Measurements from ENCODE around the gene TOB1. TPM values are rescaled to one million over a fixed set of nuclear protein-coding genes. Genes with fewer than 3 reads are reported as not detected.

TOB1 gene
- total and polyA plus RNA-seq, 2 donors (not counting 1 experiment from before 2014, with no cell fraction given), result 23.3 to 28.9 TPM

DNA sequence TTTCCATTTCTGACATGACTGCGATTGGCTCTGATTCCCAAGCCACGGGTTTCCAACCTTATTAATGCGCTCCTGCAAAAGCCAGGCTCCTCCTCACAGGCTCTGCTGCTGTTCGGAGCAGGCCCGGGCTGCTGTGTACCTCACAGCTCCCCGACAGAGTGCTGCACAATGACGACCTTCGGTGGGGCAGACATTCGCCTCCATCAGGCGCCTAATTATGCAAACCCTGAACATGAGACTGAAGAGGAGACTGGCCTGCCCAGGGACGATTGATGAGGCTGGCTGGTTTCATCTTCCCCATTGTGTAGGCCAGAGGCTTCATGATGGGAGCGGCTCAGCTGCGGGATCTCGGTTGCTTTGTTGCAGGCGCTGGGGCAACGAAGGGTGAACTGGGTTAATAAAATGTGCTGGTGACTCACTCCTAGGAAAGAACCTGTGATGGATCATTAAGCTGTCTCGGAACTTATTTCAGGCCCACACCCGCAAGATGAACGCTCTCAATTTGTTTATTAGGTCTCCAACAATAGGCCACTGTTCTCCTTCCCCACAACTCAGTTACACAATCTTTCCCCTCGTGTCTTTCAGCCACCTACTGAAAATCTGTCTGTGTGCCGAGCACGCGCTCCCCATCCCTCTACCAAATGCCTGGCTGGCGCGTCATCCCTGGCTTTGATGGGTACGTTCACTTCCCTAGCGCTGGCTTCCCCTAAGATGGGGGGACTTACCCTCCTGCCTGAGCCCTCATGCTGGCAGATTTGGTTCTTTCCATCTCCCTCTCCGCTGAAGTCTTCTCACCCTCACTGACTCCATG is 27.2 kb upstream of the TOB1 start:
- no peaks in the 10 kb centered on the region for H3K79me2 ChIP-seq (ENCODE audit: control insufficient read depth, insufficient read depth, low read length)
- ATAC-seq (ENCODE audit: low read depth) (no peak), DNase-seq (no peak)
- TF ChIP-seq, protein P1, sequence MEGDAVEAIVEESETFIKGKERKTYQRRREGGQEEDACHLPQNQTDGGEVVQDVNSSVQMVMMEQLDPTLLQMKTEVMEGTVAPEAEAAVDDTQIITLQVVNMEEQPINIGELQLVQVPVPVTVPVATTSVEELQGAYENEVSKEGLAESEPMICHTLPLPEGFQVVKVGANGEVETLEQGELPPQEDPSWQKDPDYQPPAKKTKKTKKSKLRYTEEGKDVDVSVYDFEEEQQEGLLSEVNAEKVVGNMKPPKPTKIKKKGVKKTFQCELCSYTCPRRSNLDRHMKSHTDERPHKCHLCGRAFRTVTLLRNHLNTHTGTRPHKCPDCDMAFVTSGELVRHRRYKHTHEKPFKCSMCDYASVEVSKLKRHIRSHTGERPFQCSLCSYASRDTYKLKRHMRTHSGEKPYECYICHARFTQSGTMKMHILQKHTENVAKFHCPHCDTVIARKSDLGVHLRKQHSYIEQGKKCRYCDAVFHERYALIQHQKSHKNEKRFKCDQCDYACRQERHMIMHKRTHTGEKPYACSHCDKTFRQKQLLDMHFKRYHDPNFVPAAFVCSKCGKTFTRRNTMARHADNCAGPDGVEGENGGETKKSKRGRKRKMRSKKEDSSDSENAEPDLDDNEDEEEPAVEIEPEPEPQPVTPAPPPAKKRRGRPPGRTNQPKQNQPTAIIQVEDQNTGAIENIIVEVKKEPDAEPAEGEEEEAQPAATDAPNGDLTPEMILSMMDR (IDR thresholded peaks at IDR 0.05), result no peak
- TF ChIP-seq EZH2 (IDR thresholded peaks at IDR 0.05; ENCODE audit: borderline replicate concordance, insufficient read depth, low read depth, low read length, poor library complexity, severe bottlenecking), result no peak
- H3K4me3 ChIP-seq (ENCODE audit: control extremely low read depth in 1 of 5, extremely low read depth in 1 of 5, insufficient read depth in 1 of 5, low read depth in 2 of 5, low read length in 4 of 5), result no peak overlapping the region
- H3K27me3 ChIP-seq (replicated peaks in 1 of 4; ENCODE audit: control extremely low read depth in 1 of 4, control insufficient read depth in 3 of 4, insufficient read depth in 4 of 4, low read length in 3 of 4), result no peaks in the 10 kb centered on the region
- intact Hi-C loops (cut with micrococcal nuclease), result no loop called here
- H3K36me3 ChIP-seq (replicated peaks in 1 of 2; ENCODE audit: control extremely low read depth in 1 of 2, control insufficient read depth in 1 of 2, extremely low read depth in 1 of 2, insufficient read depth in 2 of 2, low read length in 1 of 2), result no peaks in the 10 kb centered on the region
- H3K27ac ChIP-seq (ENCODE audit: low read length in 2 of 2), result no peak overlapping the region
- H3K4me3 Mint-ChIP-seq, result no peak overlapping the region
- H3K27me3 Mint-ChIP-seq, result peaks cover 7% of the 10 kb centered on the region
- CTCF ChIA-PET, result no interaction called here
- H3K9ac ChIP-seq (ENCODE audit: low read length), result no peak overlapping the region
- WGBS (ENCODE audit: insufficient coverage), result 97% methylated on average over 27 of the region's 28 CpGs
- no peak overlapping the region for H2AFZ ChIP-seq (ENCODE audit: insufficient read depth, low read depth, low read length, poor library complexity, severe bottlenecking)
- H3K9me3 ChIP-seq (ENCODE audit: control extremely low read depth in 1 of 3, control insufficient read depth in 2 of 3, insufficient read depth in 1 of 3, low read length in 2 of 3), result no peaks in the 10 kb centered on the region
- no peaks in the 10 kb centered on the region for H3K4me1 ChIP-seq (ENCODE audit: control insufficient read depth in 2 of 2, insufficient read depth in 2 of 2, low read length in 2 of 2)
- H3K4me2 ChIP-seq (replicated peaks; ENCODE audit: low read depth, low read length, poor library complexity, severe bottlenecking), result no peak overlapping the region
- H3K9me3 Mint-ChIP-seq (ENCODE audit: insufficient read depth), result no peaks in the 10 kb centered on the region
- no peak overlapping the region for H3K27ac Mint-ChIP-seq
- H3K4me1 Mint-ChIP-seq, result no peaks in the 10 kb centered on the region
- no peaks in the 10 kb centered on the region for H4K20me1 ChIP-seq (ENCODE audit: control insufficient read depth, insufficient read depth, low read length, poor library complexity, severe bottlenecking)
- POLR2A ChIA-PET, result interaction anchor here (0.6 to 1.0 kb wide), 2 partner anchors 24 to 45 kb away, joined by 3 to 4 read pairs; no protein-coding TSS in a partner anchor

DNA sequence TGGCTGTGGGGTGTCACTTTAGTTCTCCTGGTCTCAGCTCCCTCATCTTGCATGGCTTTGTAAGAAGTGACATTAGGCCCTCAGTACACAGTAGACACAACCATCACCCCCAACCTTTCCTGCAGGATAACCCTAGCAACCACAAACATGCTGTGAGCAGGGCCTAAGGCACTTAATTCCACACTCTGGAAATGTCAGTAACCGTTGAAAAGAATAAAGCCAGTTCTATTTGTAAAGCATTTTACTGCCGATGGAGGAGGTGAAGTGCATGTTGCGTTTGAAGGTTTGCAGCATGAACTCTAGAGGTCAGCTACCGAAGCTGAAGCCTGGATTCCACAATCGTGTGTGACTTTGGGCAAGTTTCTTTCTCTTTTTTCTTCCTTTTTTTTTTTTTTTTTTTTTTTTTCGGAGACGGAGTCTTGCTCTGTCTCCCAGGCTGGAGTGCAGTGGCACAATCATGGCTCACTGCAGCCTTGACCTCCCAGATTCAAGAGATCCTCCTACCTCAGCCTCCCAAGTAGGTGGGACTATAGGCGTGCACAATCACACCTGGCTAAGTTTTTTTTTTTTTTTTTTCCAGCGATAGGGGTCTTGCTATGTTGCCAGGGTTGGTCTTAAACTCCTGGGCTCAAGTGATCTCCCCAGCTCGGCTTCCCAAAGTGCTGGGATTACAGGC is 26.1 kb upstream of the TOB1 start:
- no peak overlapping the region for H2AFZ ChIP-seq (ENCODE audit: insufficient read depth, low read depth, low read length, poor library complexity, severe bottlenecking)
- Mint-ChIP-seq H3K27me3 (peaks cover 4% of the 10 kb centered on the region), H3K27ac (no peak overlapping the region), H3K4me1 (no peaks in the 10 kb centered on the region), H3K9me3 (ENCODE audit: insufficient read depth) (no peaks in the 10 kb centered on the region), H3K4me3 (no peak overlapping the region)
- POLR2A ChIA-PET, result interaction anchor here (0.6 to 1.0 kb wide), 2 partner anchors 23 to 46 kb away, joined by 3 to 4 read pairs; no protein-coding TSS in a partner anchor
- ATAC-seq (ENCODE audit: low read depth) (no peak), DNase-seq (no peak)
- H3K79me2 ChIP-seq (ENCODE audit: control insufficient read depth, insufficient read depth, low read length), result no peaks in the 10 kb centered on the region
- TF ChIP-seq EZH2 (IDR thresholded peaks at IDR 0.05; ENCODE audit: borderline replicate concordance, insufficient read depth, low read depth, low read length, poor library complexity, severe bottlenecking), result no peak
- TF ChIP-seq, protein P1 (IDR thresholded peaks at IDR 0.05), result no peak
- no peak overlapping the region for H3K27ac ChIP-seq (ENCODE audit: low read length in 2 of 2)
- intact Hi-C loops (cut with micrococcal nuclease), result no loop called here
- H3K4me1 ChIP-seq (ENCODE audit: control insufficient read depth in 2 of 2, insufficient read depth in 2 of 2, low read length in 2 of 2), result no peaks in the 10 kb centered on the region
- H3K4me3 ChIP-seq (ENCODE audit: control extremely low read depth in 1 of 5, extremely low read depth in 1 of 5, insufficient read depth in 1 of 5, low read depth in 2 of 5, low read length in 4 of 5), result no peak overlapping the region
- H3K9ac ChIP-seq (ENCODE audit: low read length), result no peak overlapping the region
- H3K9me3 ChIP-seq (ENCODE audit: control extremely low read depth in 1 of 3, control insufficient read depth in 2 of 3, insufficient read depth in 1 of 3, low read length in 2 of 3), result no peaks in the 10 kb centered on the region
- no peaks in the 10 kb centered on the region for H3K36me3 ChIP-seq (replicated peaks in 1 of 2; ENCODE audit: control extremely low read depth in 1 of 2, control insufficient read depth in 1 of 2, extremely low read depth in 1 of 2, insufficient read depth in 2 of 2, low read length in 1 of 2)
- WGBS (ENCODE audit: insufficient coverage), result 98% methylated on average over 7 of the region's 10 CpGs
- H4K20me1 ChIP-seq (ENCODE audit: control insufficient read depth, insufficient read depth, low read length, poor library complexity, severe bottlenecking), result no peaks in the 10 kb centered on the region
- CTCF ChIA-PET, result interaction anchor here (1.5 kb wide), 1 partner anchor 11 kb away, joined by 3 read pairs; no protein-coding TSS in a partner anchor
- H3K4me2 ChIP-seq (replicated peaks; ENCODE audit: low read depth, low read length, poor library complexity, severe bottlenecking), result no peak overlapping the region
- H3K27me3 ChIP-seq (replicated peaks in 1 of 4; ENCODE audit: control extremely low read depth in 1 of 4, control insufficient read depth in 3 of 4, insufficient read depth in 4 of 4, low read length in 3 of 4), result no peaks in the 10 kb centered on the region
